ENCODE measurements around the gene CNDP1.

Gene CNDP1

DNA sequence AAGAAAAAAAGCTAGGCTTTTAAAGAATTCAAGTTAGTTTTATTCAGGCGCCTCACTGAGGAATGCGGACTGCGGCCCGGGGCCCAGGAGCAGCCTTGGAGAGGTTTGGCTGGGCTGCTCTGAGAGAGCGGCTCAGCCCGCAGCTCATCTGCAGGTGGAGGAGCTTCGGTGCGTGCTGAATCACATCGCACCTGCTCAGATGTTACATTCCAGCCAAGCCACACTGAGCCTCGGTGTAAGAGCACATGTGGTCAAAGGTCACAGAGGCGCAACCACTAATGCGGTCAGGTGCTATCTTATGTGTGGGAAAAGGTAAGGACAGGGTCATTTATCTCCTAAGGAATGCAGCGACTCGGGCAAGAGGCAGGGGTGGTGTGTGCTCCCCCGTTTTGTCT, 17.1 kb upstream of the CNDP1 start:
- Histone ChIP-seq H3K4me1 (ENCODE audit: low read length) (no peaks in the 10 kb centered on the region), H3F3A (ENCODE audit: insufficient read depth, low read length) (peaks cover 3% of the 10 kb centered on the region; the same call in 1 of the 2 replicates), H3K79me2 (ENCODE audit: low read length) (peaks cover 34% of the 10 kb centered on the region), H2AFZ (ENCODE audit: low read length) (no peak overlapping the region), H3K9ac (ENCODE audit: low read length) (no peak overlapping the region), H4K20me1 (ENCODE audit: insufficient read depth, low read length) (no peaks in the 10 kb centered on the region), H3K36me3 (replicated peaks; ENCODE audit: insufficient read depth, low read length) (peaks cover 4% of the 10 kb centered on the region), H3K4me3 (ENCODE audit: low read length) (no peak overlapping the region), H3K27me3 (replicated peaks; ENCODE audit: insufficient read depth, low read length) (no peaks in the 10 kb centered on the region), H3K9me3 (replicated peaks; ENCODE audit: insufficient read depth, low read length) (no peaks in the 10 kb centered on the region), H3K9me2 (replicated peaks; ENCODE audit: insufficient read depth, low read length) (no peaks in the 10 kb centered on the region), H3K4me2 (ENCODE audit: low read depth, low read length) (no peak overlapping the region), H3K27ac (ENCODE audit: low read length) (no peak overlapping the region)
- DNase-seq = no peak
- TF ChIP-seq, protein P1, sequence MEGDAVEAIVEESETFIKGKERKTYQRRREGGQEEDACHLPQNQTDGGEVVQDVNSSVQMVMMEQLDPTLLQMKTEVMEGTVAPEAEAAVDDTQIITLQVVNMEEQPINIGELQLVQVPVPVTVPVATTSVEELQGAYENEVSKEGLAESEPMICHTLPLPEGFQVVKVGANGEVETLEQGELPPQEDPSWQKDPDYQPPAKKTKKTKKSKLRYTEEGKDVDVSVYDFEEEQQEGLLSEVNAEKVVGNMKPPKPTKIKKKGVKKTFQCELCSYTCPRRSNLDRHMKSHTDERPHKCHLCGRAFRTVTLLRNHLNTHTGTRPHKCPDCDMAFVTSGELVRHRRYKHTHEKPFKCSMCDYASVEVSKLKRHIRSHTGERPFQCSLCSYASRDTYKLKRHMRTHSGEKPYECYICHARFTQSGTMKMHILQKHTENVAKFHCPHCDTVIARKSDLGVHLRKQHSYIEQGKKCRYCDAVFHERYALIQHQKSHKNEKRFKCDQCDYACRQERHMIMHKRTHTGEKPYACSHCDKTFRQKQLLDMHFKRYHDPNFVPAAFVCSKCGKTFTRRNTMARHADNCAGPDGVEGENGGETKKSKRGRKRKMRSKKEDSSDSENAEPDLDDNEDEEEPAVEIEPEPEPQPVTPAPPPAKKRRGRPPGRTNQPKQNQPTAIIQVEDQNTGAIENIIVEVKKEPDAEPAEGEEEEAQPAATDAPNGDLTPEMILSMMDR (IDR thresholded peaks at IDR 0.05; ENCODE audit: low read length) = no peak
- TF ChIP-seq EZH2phosphoT487 (IDR thresholded peaks at IDR 0.05; ENCODE audit: low read length) (no peak), EZH2 (optimal IDR thresholded peaks at IDR 0.05; ENCODE audit: low read depth, low read length) (no peak)

DNA sequence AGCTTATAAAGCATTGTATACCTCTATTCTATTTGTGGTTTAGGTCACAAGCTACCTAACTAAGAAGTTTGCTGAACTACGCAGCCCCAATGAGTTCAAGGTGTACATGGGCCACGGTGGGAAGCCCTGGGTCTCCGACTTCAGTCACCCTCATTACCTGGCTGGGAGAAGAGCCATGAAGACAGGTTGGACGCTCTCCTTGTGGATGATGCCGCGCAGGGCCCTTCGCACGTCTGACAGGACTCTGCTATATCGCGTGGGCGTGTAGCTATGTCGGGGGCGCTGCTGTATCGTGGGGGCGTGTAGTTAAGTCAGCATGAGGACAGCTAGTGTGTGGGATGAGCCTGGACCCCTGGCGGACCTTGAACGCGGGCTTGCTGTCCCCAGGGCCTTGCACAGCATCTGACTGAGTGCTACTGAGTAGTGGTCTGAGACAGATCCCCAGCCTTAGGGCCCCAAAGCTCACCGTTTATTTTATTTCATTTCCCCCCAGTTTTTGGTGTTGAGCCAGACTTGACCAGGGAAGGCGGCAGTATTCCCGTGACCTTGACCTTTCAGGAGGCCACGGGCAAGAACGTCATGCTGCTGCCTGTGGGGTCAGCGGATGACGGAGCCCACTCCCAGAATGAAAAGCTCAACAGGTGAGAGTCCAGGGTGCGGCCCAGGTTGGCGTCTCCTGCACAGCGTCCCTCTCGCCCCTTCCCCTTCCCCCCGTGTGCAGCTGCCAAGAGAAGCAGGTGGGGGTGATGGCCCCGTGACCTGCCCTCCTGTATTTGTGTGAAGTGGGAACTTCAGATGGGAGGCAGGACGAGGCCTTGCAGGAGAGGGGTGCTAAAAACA, 15.6 kb upstream of the CNDP1 start:
- peaks cover 3% of the 10 kb centered on the region; the same call in 1 of the 2 replicates for H3F3A ChIP-seq (ENCODE audit: insufficient read depth, low read length)
- H3K9me3 ChIP-seq (replicated peaks; ENCODE audit: insufficient read depth, low read length) = no peaks in the 10 kb centered on the region
- H3K9ac ChIP-seq (ENCODE audit: low read length) = no peak overlapping the region
- DNase-seq = no peak
- no peak overlapping the region for H2AFZ ChIP-seq (ENCODE audit: low read length)
- TF ChIP-seq, protein P1 (IDR thresholded peaks at IDR 0.05; ENCODE audit: low read length) = no peak
- TF ChIP-seq EZH2phosphoT487 (IDR thresholded peaks at IDR 0.05; ENCODE audit: low read length) (no peak), EZH2 (optimal IDR thresholded peaks at IDR 0.05; ENCODE audit: low read depth, low read length) (no peak)
- no peak overlapping the region for H3K27ac ChIP-seq (ENCODE audit: low read length)
- H3K4me2 ChIP-seq (ENCODE audit: low read depth, low read length) = no peak overlapping the region
- H3K79me2 ChIP-seq (ENCODE audit: low read length) = peaks cover 19% of the 10 kb centered on the region
- no peaks in the 10 kb centered on the region; the same call in none of the 2 replicates for H3K36me3 ChIP-seq (replicated peaks; ENCODE audit: insufficient read depth, low read length)
- H3K4me3 ChIP-seq (ENCODE audit: low read length) = no peak overlapping the region
- no peaks in the 10 kb centered on the region for H3K27me3 ChIP-seq (replicated peaks; ENCODE audit: insufficient read depth, low read length)
- H4K20me1 ChIP-seq (ENCODE audit: insufficient read depth, low read length) = no peaks in the 10 kb centered on the region
- no peaks in the 10 kb centered on the region for H3K9me2 ChIP-seq (replicated peaks; ENCODE audit: insufficient read depth, low read length)
- H3K4me1 ChIP-seq (ENCODE audit: low read length) = no peaks in the 10 kb centered on the region

DNA sequence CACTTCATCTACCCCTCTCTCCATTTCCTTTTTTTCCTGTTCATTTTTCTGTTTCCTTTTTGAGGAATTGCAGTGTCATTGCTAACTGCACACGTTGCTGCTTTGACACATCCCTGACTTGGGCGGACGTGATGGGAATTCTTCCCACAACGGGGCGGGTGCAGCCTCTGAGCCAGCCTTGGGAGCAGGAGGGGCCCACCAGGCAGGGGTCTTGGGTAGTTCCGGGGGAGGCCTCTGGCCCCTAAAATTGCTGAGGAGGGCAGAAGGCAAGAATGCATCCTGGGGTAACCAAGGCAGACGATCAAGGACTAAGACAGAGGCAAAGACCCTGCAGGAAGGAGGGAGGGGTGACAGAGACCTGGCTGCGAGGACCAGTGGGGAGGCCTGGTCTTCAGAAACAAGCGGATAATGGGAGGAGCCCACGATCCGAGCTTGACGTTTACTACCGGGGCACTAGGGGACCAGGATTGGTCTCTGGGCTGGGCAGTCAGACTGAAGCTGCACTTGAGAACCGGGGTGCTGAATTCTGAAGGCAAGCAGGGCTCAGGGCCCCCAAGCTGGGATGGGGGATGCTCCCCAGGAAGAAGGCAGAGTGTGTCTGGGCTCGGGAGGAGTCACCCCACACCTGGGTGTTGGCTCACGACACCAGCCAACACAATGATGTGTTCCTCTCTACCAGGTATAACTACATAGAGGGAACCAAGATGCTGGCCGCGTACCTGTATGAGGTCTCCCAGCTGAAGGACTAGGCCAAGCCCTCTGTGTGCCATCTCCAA, 14.8 kb upstream of the CNDP1 start:
- H3K36me3 ChIP-seq (replicated peaks; ENCODE audit: insufficient read depth, low read length) = no peaks in the 10 kb centered on the region; the same call in 1 of the 2 replicates

More for the DNA sequence above, 14.8 kb upstream of the CNDP1 start:
- no peak for TF ChIP-seq EZH2 (optimal IDR thresholded peaks at IDR 0.05; ENCODE audit: low read depth, low read length)
- no peak for TF ChIP-seq EZH2phosphoT487 (IDR thresholded peaks at IDR 0.05; ENCODE audit: low read length)
- TF ChIP-seq, protein P1 (IDR thresholded peaks at IDR 0.05; ENCODE audit: low read length) = no peak
- peaks cover 3% of the 10 kb centered on the region; the same call in 1 of the 2 replicates for H3F3A ChIP-seq (ENCODE audit: insufficient read depth, low read length)
- no peaks in the 10 kb centered on the region for H3K9me2 ChIP-seq (replicated peaks; ENCODE audit: insufficient read depth, low read length)
- H3K9ac ChIP-seq (ENCODE audit: low read length) = no peak overlapping the region
- H3K27ac ChIP-seq (ENCODE audit: low read length) = no peak overlapping the region
- H3K4me1 ChIP-seq (ENCODE audit: low read length) = no peaks in the 10 kb centered on the region
- no peak for DNase-seq
- peaks cover 14% of the 10 kb centered on the region for H3K79me2 ChIP-seq (ENCODE audit: low read length)
- no peaks in the 10 kb centered on the region for H3K27me3 ChIP-seq (replicated peaks; ENCODE audit: insufficient read depth, low read length)
- H3K9me3 ChIP-seq (replicated peaks; ENCODE audit: insufficient read depth, low read length) = no peaks in the 10 kb centered on the region
- no peak overlapping the region for H3K4me3 ChIP-seq (ENCODE audit: low read length)
- no peak overlapping the region for H2AFZ ChIP-seq (ENCODE audit: low read length)
- H4K20me1 ChIP-seq (ENCODE audit: insufficient read depth, low read length) = no peaks in the 10 kb centered on the region
- H3K4me2 ChIP-seq (ENCODE audit: low read depth, low read length) = no peak overlapping the region
